ENCODE measurements around the gene SCAPER.

Gene SCAPER

GRCh38 chr15:76905013-76905839 is at the start of gene SCAPER:
Gene SCAPER (minus strand): TSS chr15:76905340. CDS start chr15:76883817, 21,523 bp downstream.
- peak; percentile 88 to 90 for DNase-seq

- DNase-seq: no peak
Measured at GRCh38 chr15:76954744-76955143, 49.6 kb upstream of the SCAPER start.

- DNase-seq: no peak
Measured at GRCh38 chr15:76953913-76954312, 48.8 kb upstream of the SCAPER start.

GRCh38 chr15:76951220-76951619 is 46.1 kb upstream of the SCAPER start:
- DNase-seq: no peak

GRCh38 chr15:76947454-76947853 is 42.3 kb upstream of the SCAPER start:
- DNase-seq: no peak

- DNase-seq: no peak
Measured at GRCh38 chr15:76945494-76946093, 40.5 kb upstream of the SCAPER start.

GRCh38 chr15:76942331-76942730 is 37.2 kb upstream of the SCAPER start:
- DNase-seq: no peak

- DNase-seq: no peak
Measured at GRCh38 chr15:76941636-76942035, 36.5 kb upstream of the SCAPER start.

- DNase-seq: no peak
Measured at GRCh38 chr15:76939715-76940114, 34.6 kb upstream of the SCAPER start.

GRCh38 chr15:76938752-76939151 is 33.6 kb upstream of the SCAPER start:
- no peak for DNase-seq

GRCh38 chr15:76936671-76937070 is 31.5 kb upstream of the SCAPER start:
- DNase-seq: no peak

GRCh38 chr15:76935620-76936019 is 30.5 kb upstream of the SCAPER start:
- no peak for DNase-seq

GRCh38 chr15:76932135-76932966 is 27.2 kb upstream of the SCAPER start:
- DNase-seq: no peak

- peak; percentile 89 to 90 for DNase-seq
Measured at GRCh38 chr15:76931397-76932134, 26.4 kb upstream of the SCAPER start, which contains the start of gene RCN2. Gene RCN2 (plus strand): TSS chr15:76931749. CDS start chr15:76931842, 93 bp downstream.

GRCh38 chr15:76930831-76931396 is 25.8 kb upstream of the SCAPER start:
- DNase-seq: no peak

GRCh38 chr15:76929011-76929760 is 24.0 kb upstream of the SCAPER start:
- DNase-seq: no peak

- no peak for DNase-seq
Measured at GRCh38 chr15:76928201-76928600, 23.1 kb upstream of the SCAPER start.

- no peak for DNase-seq
Measured at GRCh38 chr15:76916369-76916768, 11.2 kb upstream of the SCAPER start.

GRCh38 chr15:76913737-76914136 is 8.6 kb upstream of the SCAPER start:
- DNase-seq: no peak

- DNase-seq: no peak
Measured at GRCh38 chr15:76912430-76912829, 7.3 kb upstream of the SCAPER start.

- DNase-seq: no peak
Measured at GRCh38 chr15:76905855-76906254, 715 bp upstream of the SCAPER start.
